Activated CD4-positive, alpha-beta T cell treated with anti-CD3 and anti-CD28 coated beads, Interleukin-2, amount 50 U/mL, for 16 hours (primary cell): Measurements from ENCODE around the gene HNF1B.
A peak's percentile ranks its signal among the peaks of the same experiment; 100 is the strongest.

ENCODE experiments used
- DNase-seq: peaks from one replicate; pipeline ENCODE4 v3.0.0-alpha.2; 2020

Gene HNF1B

GRCh38 chr17:37761059-37761458 lies 16.2 kb upstream of the HNF1B start:
- peak; percentile 63 for DNase-seq

GRCh38 chr17:37759014-37759637 lies 14.3 kb upstream of the HNF1B start:
- no peak for DNase-seq

GRCh38 chr17:37756051-37756450 lies 11.2 kb upstream of the HNF1B start:
- DNase-seq: no peak

- no peak for DNase-seq
Measured at GRCh38 chr17:37755455-37755854, 10.6 kb upstream of the HNF1B start.

- DNase-seq: no peak
Measured at GRCh38 chr17:37754363-37754762, 9.5 kb upstream of the HNF1B start.

- no peak for DNase-seq
Measured at GRCh38 chr17:37752482-37752881, 7.6 kb upstream of the HNF1B start.

- no peak for DNase-seq
Measured at GRCh38 chr17:37750768-37751475, 6.1 kb upstream of the HNF1B start.

GRCh38 chr17:37750292-37750691 lies 5.4 kb upstream of the HNF1B start:
- no peak for DNase-seq

- no peak for DNase-seq
Measured at GRCh38 chr17:37747222-37747621, 2.4 kb upstream of the HNF1B start.

- DNase-seq: no peak
Measured at GRCh38 chr17:37746617-37747016, 1.8 kb upstream of the HNF1B start.

GRCh38 chr17:37745801-37746426 lies 1.1 kb upstream of the HNF1B start:
- no peak for DNase-seq

- no peak for DNase-seq
Measured at GRCh38 chr17:37744633-37744927, 279 bp downstream of the HNF1B start.

GRCh38 chr17:37743875-37744632 lies 805 bp downstream of the HNF1B start:
- no peak for DNase-seq

- no peak for DNase-seq
Measured at GRCh38 chr17:37743612-37743874, 1.3 kb downstream of the HNF1B start.

GRCh38 chr17:37742762-37743611 lies 1.9 kb downstream of the HNF1B start:
- no peak for DNase-seq

GRCh38 chr17:37742116-37742761 lies 2.6 kb downstream of the HNF1B start:
- no peak for DNase-seq

- no peak for DNase-seq
Measured at GRCh38 chr17:37741341-37742115, 3.3 kb downstream of the HNF1B start.

GRCh38 chr17:37740915-37741314 lies 3.9 kb downstream of the HNF1B start:
- DNase-seq: no peak

GRCh38 chr17:37737971-37738370 lies 6.9 kb downstream of the HNF1B start:
- no peak for DNase-seq

GRCh38 chr17:37737081-37737480 lies 7.8 kb downstream of the HNF1B start:
- no peak for DNase-seq

- DNase-seq: no peak
Measured at GRCh38 chr17:37736428-37736827, 8.4 kb downstream of the HNF1B start.

- no peak for DNase-seq
Measured at GRCh38 chr17:37735165-37735564, 9.7 kb downstream of the HNF1B start.
